GM12891 (cell line): Measurements from ENCODE around the gene TRIO.

Experiments used
- PAX5 ChIP-seq: IDR thresholded peaks from 2 replicates; pipeline ENCODE4 v1.6.1; 2011; ENCODE audit warnings: low read length, moderate library complexity, mild to moderate bottlenecking; ENCODE audit not compliant: insufficient read depth, severe bottlenecking
- POLR2A ChIP-seq: IDR thresholded peaks from 2 replicates; pipeline ENCODE4 v1.6.1; 2011; ENCODE audit warnings: low read depth, low read length, control low read depth
- POLR2AphosphoS5 ChIP-seq: IDR thresholded peaks from 2 replicates; pipeline ENCODE4 v1.6.1; 2011; ENCODE audit warnings: low read depth, low read length, control low read depth
- POU2F2 ChIP-seq: IDR thresholded peaks from 2 replicates; pipeline ENCODE4 v1.6.1; 2011; ENCODE audit warnings: low read depth, mild to moderate bottlenecking, control low read depth, low read length, moderate library complexity
- SPI1 ChIP-seq: IDR thresholded peaks from 2 replicates; pipeline ENCODE4 v1.6.1; 2011; ENCODE audit warnings: low read depth, low read length, control low read depth
- TAF1 ChIP-seq: IDR thresholded peaks from 2 replicates; pipeline ENCODE4 v1.6.1; 2011; ENCODE audit warnings: low read depth, low read length, control low read depth

DNA sequence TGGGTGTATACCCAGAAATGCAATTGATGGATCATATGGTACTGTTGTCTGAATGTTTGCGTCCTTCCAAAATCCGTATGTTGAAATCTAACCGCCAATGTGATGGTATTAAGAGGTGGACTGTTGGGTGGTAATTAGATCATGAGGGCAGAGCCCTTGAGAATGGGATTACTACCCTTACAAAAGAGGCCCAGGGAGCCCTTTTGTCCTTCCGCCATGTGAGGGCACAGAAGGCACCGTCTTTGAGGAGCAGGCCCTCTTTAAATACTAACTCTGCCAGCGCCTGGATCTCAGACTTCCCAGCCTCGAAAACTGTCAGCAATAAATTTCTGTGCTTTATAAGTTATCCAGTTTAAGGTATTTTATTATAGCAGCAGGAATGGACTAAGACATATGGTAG lies 282.4 kb downstream of the TRIO start:
- no peak for TF ChIP-seq POLR2AphosphoS5
- no peak for TF ChIP-seq POU2F2
- TF ChIP-seq POLR2A, result no peak
- no peak for TF ChIP-seq PAX5
- no peak for TF ChIP-seq TAF1
- TF ChIP-seq SPI1, result no peak
